Osteoblast (primary cell): ENCODE results near the gene PPP1R14B. TPM values are rescaled to one million over a fixed set of nuclear protein-coding genes. Genes with fewer than 3 reads are reported as not detected.

Source experiments
- DNase-seq: peaks from one replicate; pipeline ENCODE4 v3.0.0; 2011; ENCODE audit warnings: low spot score, mixed read lengths; ENCODE audit not compliant: insufficient read length; ENCODE audit errors: missing footprints
- H2AFZ ChIP-seq: 2 replicates; pipeline ENCODE4 v1.6.0; 2011; ENCODE audit warnings: mild to moderate bottlenecking, low read length
- H3K27ac ChIP-seq: 2 replicates; pipeline ENCODE4 v1.5.1; 2011; ENCODE audit warnings: mild to moderate bottlenecking, low read depth, low read length, moderate library complexity
- H3K27me3 ChIP-seq: 2 replicates; pipeline ENCODE4 v1.6.0; 2012; ENCODE audit warnings: mild to moderate bottlenecking, control low read depth, inconsistent platforms, low read length, moderate library complexity; ENCODE audit not compliant: insufficient read depth
- H3K36me3 ChIP-seq: 2 replicates; pipeline ENCODE4 v1.5.1; 2011; ENCODE audit warnings: mild to moderate bottlenecking, low read length, control low read depth, moderate library complexity; ENCODE audit not compliant: insufficient read depth
- H3K4me1 ChIP-seq: 2 replicates; pipeline ENCODE4 v1.5.1; 2011; ENCODE audit warnings: mild to moderate bottlenecking, low read length, control low read depth, moderate library complexity; ENCODE audit not compliant: insufficient read depth
- H3K4me2 ChIP-seq: 2 replicates; pipeline ENCODE4 v1.6.0; 2011; ENCODE audit warnings: mild to moderate bottlenecking, low read length; ENCODE audit not compliant: insufficient read depth
- H3K4me3 ChIP-seq: fragments of 200-600 bp; sonication (generic); 3 replicates; pipeline ENCODE4 v1.5.1; 2012; ENCODE audit warnings: mild to moderate bottlenecking, low read length, inconsistent platforms; ENCODE audit not compliant: insufficient read depth
- H3K79me2 ChIP-seq: 2 replicates; pipeline ENCODE4 v1.6.0; 2012; ENCODE audit warnings: mild to moderate bottlenecking, low read length, control low read depth, inconsistent platforms; ENCODE audit not compliant: insufficient read depth
- H3K9me3 ChIP-seq: 2 replicates; pipeline ENCODE4 v1.5.1; 2011; ENCODE audit warnings: low read depth, low read length, control low read depth
- H4K20me1 ChIP-seq: 2 replicates; pipeline ENCODE4 v1.6.0; 2012; ENCODE audit warnings: mild to moderate bottlenecking, low read length, control low read depth; ENCODE audit not compliant: insufficient read depth
- CTCF ChIP-seq: IDR thresholded peaks from 2 replicates; pipeline ENCODE4 v1.5.1; 2011; ENCODE audit warnings: mild to moderate bottlenecking, low read depth, low read length, moderate library complexity; ENCODE audit errors: extremely low read depth
- total RNA-seq: library from RNA; depleted of rRNA; stranded (reverse); fragments of >200 nt; gene quantifications from 2 replicates; pipeline ENCODE4 v1.2.3, GENCODE V29; 2012

PPP1R14B gene
- total RNA-seq, 1 donor, result 136 TPM

DNA sequence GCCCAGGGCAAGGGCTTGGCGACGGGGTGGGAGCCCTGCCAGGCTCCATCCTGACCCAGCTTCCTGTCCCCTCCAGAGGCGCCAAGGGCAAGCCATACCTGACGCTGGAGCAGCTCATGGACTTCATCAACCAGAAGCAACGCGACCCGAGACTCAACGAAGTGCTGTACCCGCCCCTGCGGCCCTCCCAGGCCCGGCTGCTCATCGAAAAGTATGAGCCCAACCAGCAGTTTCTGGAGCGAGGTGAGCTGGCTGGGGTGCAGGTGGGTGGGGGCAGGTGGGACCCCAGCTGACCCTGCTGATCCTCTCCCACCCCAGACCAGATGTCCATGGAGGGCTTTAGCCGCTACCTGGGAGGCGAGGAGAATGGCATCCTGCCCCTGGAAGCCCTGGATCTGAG is 9.6 kb upstream of the PPP1R14B start:
- H3K9me3 ChIP-seq, result no peaks in the 10 kb centered on the region
- H3K27ac ChIP-seq, result no peak overlapping the region
- H3K4me2 ChIP-seq, result no peak overlapping the region
- H3K4me1 ChIP-seq, result peaks cover 3% of the 10 kb centered on the region
- H3K79me2 ChIP-seq, result peaks cover 30% of the 10 kb centered on the region
- peaks cover 30% of the 10 kb centered on the region for H3K36me3 ChIP-seq
- H2AFZ ChIP-seq, result no peak overlapping the region
- DNase-seq, result peak; percentile 82
- H4K20me1 ChIP-seq, result no peaks in the 10 kb centered on the region
- H3K27me3 ChIP-seq, result no peaks in the 10 kb centered on the region
- TF ChIP-seq CTCF, result no peak
- no peak overlapping the region for H3K4me3 ChIP-seq

GRCh38 chr11:64255135-64256128 is 8.7 kb upstream of the PPP1R14B start:
- H3K9me3 ChIP-seq, result no peaks in the 10 kb centered on the region
- TF ChIP-seq CTCF, result no peak
- no peak for DNase-seq
- no peak overlapping the region for H3K4me2 ChIP-seq
- H3K27me3 ChIP-seq, result no peaks in the 10 kb centered on the region
- H3K36me3 ChIP-seq, result peaks cover 30% of the 10 kb centered on the region
- no peak overlapping the region for H2AFZ ChIP-seq
- H3K4me1 ChIP-seq, result peaks cover 7% of the 10 kb centered on the region
- H3K79me2 ChIP-seq, result peaks cover 30% of the 10 kb centered on the region
- H3K27ac ChIP-seq, result no peak overlapping the region
- no peaks in the 10 kb centered on the region for H4K20me1 ChIP-seq
- H3K4me3 ChIP-seq, result no peak overlapping the region

GRCh38 chr11:64254326-64254725 is 7.6 kb upstream of the PPP1R14B start:
- Histone ChIP-seq H3K36me3 (peaks cover 23% of the 10 kb centered on the region), H3K9me3 (no peaks in the 10 kb centered on the region)
- TF ChIP-seq CTCF, result no peak

DNA sequence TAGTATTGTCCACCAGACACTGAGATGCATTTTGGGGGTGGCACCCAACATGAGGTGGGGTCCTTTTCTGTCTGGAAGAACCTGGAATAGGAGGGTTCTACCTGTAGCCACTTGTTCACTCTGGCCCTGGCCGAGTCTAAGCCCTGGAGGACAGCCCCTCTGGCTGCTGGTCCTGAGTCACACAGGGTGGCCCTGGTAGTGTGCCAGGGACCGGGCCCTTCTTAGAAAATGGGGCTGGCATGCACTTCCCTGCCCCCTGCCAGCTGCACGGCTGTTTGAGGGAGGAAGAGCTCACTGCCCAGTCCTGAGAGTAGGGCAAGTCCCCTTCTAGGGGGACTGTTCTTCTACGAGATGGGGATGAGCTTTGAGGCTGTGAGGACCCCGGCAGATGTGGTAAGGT is 6.7 kb upstream of the PPP1R14B start:
- peaks cover 22% of the 10 kb centered on the region for H3K36me3 ChIP-seq
- no peak overlapping the region for H3K4me3 ChIP-seq
- no peaks in the 10 kb centered on the region for H4K20me1 ChIP-seq
- H3K9me3 ChIP-seq, result no peaks in the 10 kb centered on the region
- H3K27ac ChIP-seq, result no peak overlapping the region
- no peaks in the 10 kb centered on the region for H3K27me3 ChIP-seq
- DNase-seq, result no peak
- TF ChIP-seq CTCF, result no peak
- H2AFZ ChIP-seq, result no peak overlapping the region
- H3K79me2 ChIP-seq, result peaks cover 30% of the 10 kb centered on the region
- peaks cover 7% of the 10 kb centered on the region for H3K4me1 ChIP-seq
- no peak overlapping the region for H3K4me2 ChIP-seq

More at GRCh38 chr11:64254326-64254725, 7.6 kb upstream of the PPP1R14B start:
- peaks cover 30% of the 10 kb centered on the region for H3K79me2 ChIP-seq
- no peak overlapping the region for H2AFZ ChIP-seq
- H3K27me3 ChIP-seq, result no peaks in the 10 kb centered on the region
- no peaks in the 10 kb centered on the region for H4K20me1 ChIP-seq
- H3K4me1 ChIP-seq, result peaks cover 7% of the 10 kb centered on the region
- no peak for DNase-seq
- no peak overlapping the region for H3K27ac ChIP-seq
- H3K4me3 ChIP-seq, result no peak overlapping the region
- H3K4me2 ChIP-seq, result no peak overlapping the region
